Lung microvascular endothelial cell (primary cell): ENCODE measurements around the gene PARVA. TPM values are rescaled to one million over a fixed set of nuclear protein-coding genes. Genes with fewer than 3 reads are reported as not detected.

Experiments
- DNase-seq, 2 donors: peaks; one replicate each; pipeline versions ENCODE4 v3.0.0 to v3.0.0-alpha.2; 2010; ENCODE audit warnings: low read depth in 2 of 2
- total RNA-seq: library from RNA; depleted of rRNA; stranded (reverse); fragments of >200 nt; gene quantifications from 2 replicates; pipeline ENCODE4 v1.2.1, GENCODE V29; 2014

The PARVA gene
- total RNA-seq, 1 donor from 2014 or later: 24.8 TPM

- DNase-seq: no peak
Observed at GRCh38 chr11:12524865-12525264, 147.5 kb downstream of the PARVA start.

- no peak for DNase-seq
Observed at GRCh38 chr11:12525466-12526055, 148.2 kb downstream of the PARVA start.

GRCh38 chr11:12526789-12527188 lies 149.4 kb downstream of the PARVA start:
- DNase-seq: peak; percentile 52 to 60

GRCh38 chr11:12528487-12528886 lies 151.1 kb downstream of the PARVA start:
- DNase-seq: no peak

GRCh38 chr11:12529041-12529440 lies 151.7 kb downstream of the PARVA start:
- DNase-seq: no peak

GRCh38 chr11:12529793-12530192 lies 152.4 kb downstream of the PARVA start:
- no peak for DNase-seq

GRCh38 chr11:12531020-12531419 lies 153.6 kb downstream of the PARVA start:
- DNase-seq: no peak

- DNase-seq: no peak
Observed at GRCh38 chr11:12531681-12532080, 154.3 kb downstream of the PARVA start.

GRCh38 chr11:12532580-12532979 lies 155.2 kb downstream of the PARVA start:
- no peak for DNase-seq

GRCh38 chr11:12534549-12534948 lies 157.2 kb downstream of the PARVA start:
- DNase-seq: no peak

GRCh38 chr11:12535321-12535720 lies 157.9 kb downstream of the PARVA start:
- DNase-seq: no peak

GRCh38 chr11:12536566-12536965 lies 159.2 kb downstream of the PARVA start:
- no peak for DNase-seq

- DNase-seq: no peak
Observed at GRCh38 chr11:12537778-12538401, 160.5 kb downstream of the PARVA start.

- no peak for DNase-seq
Observed at GRCh38 chr11:12538889-12539421, 161.6 kb downstream of the PARVA start.

- DNase-seq: peak; percentile 35 to 93
Observed at GRCh38 chr11:12539572-12539971, 162.2 kb downstream of the PARVA start.

- peak in 1 of 2 donors; percentile 28 for DNase-seq
Observed at GRCh38 chr11:12540075-12540680, 162.8 kb downstream of the PARVA start.

- DNase-seq: peak in 1 of 2 donors; percentile 43
Observed at GRCh38 chr11:12540913-12541582, 163.7 kb downstream of the PARVA start.

GRCh38 chr11:12541583-12542151 lies 164.3 kb downstream of the PARVA start:
- no peak for DNase-seq

- DNase-seq: peak in 1 of 2 donors; percentile 13
Observed at GRCh38 chr11:12542186-12542935, 165.0 kb downstream of the PARVA start.

- DNase-seq: no peak
Observed at GRCh38 chr11:12543596-12544415, 166.4 kb downstream of the PARVA start.
